ENCODE data around the gene CDH20.
A peak's percentile ranks its signal among the peaks of the same experiment; 100 is the strongest.

The CDH20 gene

GRCh38 chr18:61541673-61542072 lies 208.4 kb downstream of the CDH20 start:
- no peak for DNase-seq

- DNase-seq, result no peak
Observed at GRCh38 chr18:61542596-61542995, 209.4 kb downstream of the CDH20 start.

GRCh38 chr18:61543518-61543917 lies 210.3 kb downstream of the CDH20 start:
- no peak for DNase-seq

- DNase-seq, result no peak
Observed at GRCh38 chr18:61544178-61544577, 210.9 kb downstream of the CDH20 start.

GRCh38 chr18:61545281-61546245 lies 212.3 kb downstream of the CDH20 start:
- DNase-seq, result no peak

- DNase-seq, result no peak
Observed at GRCh38 chr18:61546590-61546989, 213.4 kb downstream of the CDH20 start.

- no peak for DNase-seq
Observed at GRCh38 chr18:61549416-61549815, 216.2 kb downstream of the CDH20 start.

GRCh38 chr18:61549889-61550288 lies 216.7 kb downstream of the CDH20 start:
- no peak for DNase-seq

GRCh38 chr18:61551586-61551985 lies 218.4 kb downstream of the CDH20 start:
- peak; percentile 74 to 86 for DNase-seq

GRCh38 chr18:61553045-61553659 lies 219.9 kb downstream of the CDH20 start:
- no peak for DNase-seq

- DNase-seq, result peak; percentile 83 to 84
Observed at GRCh38 chr18:61554117-61554776, 221.0 kb downstream of the CDH20 start.

- DNase-seq, result no peak
Observed at GRCh38 chr18:61554946-61555361, 221.7 kb downstream of the CDH20 start.

GRCh38 chr18:61556316-61556715 lies 223.1 kb downstream of the CDH20 start:
- DNase-seq, result no peak

- DNase-seq, result no peak
Observed at GRCh38 chr18:61556862-61557261, 223.6 kb downstream of the CDH20 start.

- DNase-seq, result peak; percentile 45 to 46
Observed at GRCh38 chr18:61569176-61569892, 236.1 kb downstream of the CDH20 start.

- DNase-seq, result no peak
Observed at GRCh38 chr18:61570070-61570469, 236.8 kb downstream of the CDH20 start.

GRCh38 chr18:61572084-61572655 lies 238.9 kb downstream of the CDH20 start:
- no peak for DNase-seq

- no peak for DNase-seq
Observed at GRCh38 chr18:61572871-61573270, 239.6 kb downstream of the CDH20 start.

GRCh38 chr18:61574665-61575064 lies 241.4 kb downstream of the CDH20 start:
- no peak for DNase-seq

- no peak for DNase-seq
Observed at GRCh38 chr18:61575419-61575818, 242.2 kb downstream of the CDH20 start.

GRCh38 chr18:61578846-61579245 lies 245.6 kb downstream of the CDH20 start:
- no peak for DNase-seq

GRCh38 chr18:61579581-61579980 lies 246.4 kb downstream of the CDH20 start:
- DNase-seq, result no peak

- no peak for DNase-seq
Observed at GRCh38 chr18:61580046-61580445, 246.8 kb downstream of the CDH20 start.
